Endometrial microvascular endothelial cells (primary cell): Measurements from ENCODE around the gene OR2T8. TPM values are rescaled to one million over a fixed set of nuclear protein-coding genes. Genes with fewer than 3 reads are reported as not detected.

Source experiments
- in situ Hi-C: cut with HindIII; loops from 2 replicates; pipeline ENCODE4 v1.10.0; 2017; ENCODE audit warnings: low sequenced_read_pairs, low pct_unique_long_range_greater_than_20kb; ENCODE audit errors: inconsistent ontology term
- total RNA-seq: library from RNA; depleted of rRNA; stranded (reverse); fragments of >200 nt; gene quantifications from one replicate; pipeline ENCODE4 v1.2.3, GENCODE V29; 2015; ENCODE audit errors: inconsistent ontology term

OR2T8 gene
- total RNA-seq, 1 donor from 2014 or later, result not detected

- in situ Hi-C loops, result no loop called here
These were observed 22.6 kb downstream of the OR2T8 start for GRCh38 chr1:247942624-247943023.

DNA sequence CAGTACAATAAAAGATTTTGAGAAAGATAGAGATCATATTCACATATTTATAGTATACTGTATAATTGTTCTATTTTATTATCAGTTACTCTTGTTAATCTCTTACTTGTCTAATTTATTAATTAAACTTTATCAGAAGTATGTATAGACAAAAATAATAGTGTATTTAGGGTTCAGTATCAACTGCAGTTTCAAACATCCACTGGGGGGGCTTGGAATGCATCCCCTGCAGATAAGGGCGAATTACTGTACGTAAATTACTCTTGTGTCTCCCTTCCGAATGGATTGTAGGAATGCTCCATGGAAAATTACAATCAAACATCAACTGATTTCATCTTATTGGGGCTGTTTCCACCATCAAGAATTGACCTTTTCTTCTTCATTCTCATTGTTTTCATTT is 28.5 kb downstream of the OR2T8 start, which contains the start of gene OR2L8:
Gene OR2L8 (plus strand): TSS at position 301 of the 400 bp plus-strand sequence. CDS start 0 bp downstream, at position 301.
- in situ Hi-C loops, result no loop called here

GRCh38 chr1:247953408-247953807 is 33.4 kb downstream of the OR2T8 start:
- in situ Hi-C loops, result no loop called here

DNA sequence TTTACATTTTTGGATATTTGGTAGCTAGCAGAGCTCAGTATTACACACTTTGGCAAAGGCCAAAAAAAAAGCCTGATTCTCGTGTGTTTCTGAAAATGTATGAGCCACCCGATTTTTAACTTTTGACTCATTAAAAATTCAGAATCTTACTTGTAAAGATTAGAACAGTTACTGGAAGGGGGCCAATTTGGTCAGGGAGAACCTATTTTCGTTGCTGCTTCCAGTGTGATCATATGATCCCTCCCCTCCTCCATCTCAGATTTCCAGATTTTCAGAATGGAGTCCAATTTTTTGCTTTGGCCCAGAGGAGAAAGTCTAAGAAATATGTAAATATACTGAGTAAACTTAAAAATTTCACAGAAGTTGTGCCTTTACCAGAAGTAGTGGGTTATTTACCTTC is 41.7 kb downstream of the OR2T8 start:
- in situ Hi-C loops, result no loop called here

- in situ Hi-C loops, result no loop called here
These were observed 43.0 kb downstream of the OR2T8 start for GRCh38 chr1:247962911-247963588.

- in situ Hi-C loops, result no loop called here
These were observed 44.9 kb downstream of the OR2T8 start, which contains the start of gene OR2AK2 for GRCh38 chr1:247964933-247965332. OR2AK2 (plus strand) TSS chr1:247965233; CDS start chr1:247965377, 144 bp downstream.

- in situ Hi-C loops, result no loop called here
These were observed 46.6 kb downstream of the OR2T8 start for GRCh38 chr1:247966532-247967204.

Other genes starting within 250 kb of the OR2T8 start
- not detected for gene OR13G1, start 240.5 kb upstream of the OR2T8 start, total RNA-seq
- gene OR6F1, start 203.6 kb upstream of the OR2T8 start, total RNA-seq, result not detected
- gene OR14K1, start 181.6 kb upstream of the OR2T8 start, total RNA-seq, result not detected
- not detected for gene OR14A2, start 172.1 kb upstream of the OR2T8 start, total RNA-seq
- not detected for gene OR1C1, start 159.7 kb upstream of the OR2T8 start, total RNA-seq
- not detected for gene OR14A16, start 96.1 kb upstream of the OR2T8 start, total RNA-seq
- not detected for gene OR11L1, start 78.4 kb upstream of the OR2T8 start, total RNA-seq
- gene TRIM58, start 63.1 kb upstream of the OR2T8 start, total RNA-seq, result 0.65 TPM
- gene OR2W3, start 24.7 kb upstream of the OR2T8 start, total RNA-seq, result not detected
- not detected for gene OR2AJ1, start 4.6 kb downstream of the OR2T8 start, total RNA-seq
- not detected for gene OR2L8, start 28.6 kb downstream of the OR2T8 start, total RNA-seq
- gene OR2AK2, start 45.0 kb downstream of the OR2T8 start, total RNA-seq, result not detected
- gene OR2L5, start 93.4 kb downstream of the OR2T8 start, total RNA-seq, result not detected
- not detected for gene OR2L2, start 109.8 kb downstream of the OR2T8 start, total RNA-seq
- not detected for gene OR2L3, start 126.6 kb downstream of the OR2T8 start, total RNA-seq
- not detected for gene OR2L13, start 174.9 kb downstream of the OR2T8 start, total RNA-seq
- not detected for gene OR2M5, start 224.9 kb downstream of the OR2T8 start, total RNA-seq